IMR-90 (cell line): ENCODE measurements around the gene SNX2. TPM values are rescaled to one million over a fixed set of nuclear protein-coding genes. Genes with fewer than 3 reads are reported as not detected.

Experiments used
- ATAC-seq: fragments of 200-7000 bp; cut with Tn5 transposase; 2 replicates; pipeline ENCODE4 v1.9.1; 2020; ENCODE audit warnings: low read depth, mild to moderate bottlenecking, moderate library complexity
- BruUV-seq: library from RNA; stranded (reverse); fragments of 400-500 nt; replicated peaks from 2 replicates; lab custom pipeline; 2021; lab: Mats Ljungman, UMichigan
- CTCF ChIA-PET: fragments of 300-600 bp; formaldehyde crosslinking; extraction: SDS; loops from one replicate; lab custom pipeline; 2021; ENCODE audit warnings: antibody characterized with exemption; lab: Yijun Ruan, JAX
- POLR2A ChIA-PET: fragments of 300-600 bp; sonication (Branson Sonifier 250); formaldehyde crosslinking; loops from one replicate; lab custom pipeline; 2022; ENCODE audit warnings: antibody characterized with exemption; ENCODE audit not compliant: unreplicated experiment; lab: Charles Lee
- DNase-seq: peaks from one replicate; pipeline ENCODE4 v3.0.0; 2013
- H2AFZ ChIP-seq: replicated peaks from 2 replicates; pipeline ENCODE3; 2013; ENCODE audit warnings: low read length, mild to moderate bottlenecking; ENCODE audit not compliant: poor library complexity
- H2AK5ac ChIP-seq: 2 replicates; pipeline ENCODE4 v1.6.1; 2013; ENCODE audit warnings: low read depth, low read length, inconsistent platforms
- H2AK9ac ChIP-seq: replicated peaks from 2 replicates; pipeline ENCODE3; 2013; ENCODE audit warnings: mild to moderate bottlenecking, low read depth, low read length, moderate library complexity; ENCODE audit not compliant: poor library complexity
- H2BK120ac ChIP-seq: 2 replicates; pipeline ENCODE4 v1.6.1; 2013; ENCODE audit warnings: low read depth, low read length, inconsistent platforms
- H2BK15ac ChIP-seq: 3 replicates; pipeline ENCODE4 v1.6.1; 2013; ENCODE audit warnings: low read depth, low read length, inconsistent platforms
- H2BK20ac ChIP-seq: 2 replicates; pipeline ENCODE4 v1.6.1; 2013; ENCODE audit warnings: low read depth, mild to moderate bottlenecking, inconsistent platforms, low read length, moderate library complexity
- H2BK5ac ChIP-seq: 2 replicates; pipeline ENCODE4 v1.6.1; 2013; ENCODE audit warnings: mild to moderate bottlenecking, low read depth, low read length, inconsistent platforms; ENCODE audit not compliant: poor library complexity, severe bottlenecking
- H3K14ac ChIP-seq: replicated peaks from 2 replicates; pipeline ENCODE4 v1.6.1; 2013; ENCODE audit warnings: low read depth, low read length, inconsistent platforms
- H3K18ac ChIP-seq: 2 replicates; pipeline ENCODE4 v1.6.1; 2013; ENCODE audit warnings: low read depth, low read length, control low read depth
- H3K23ac ChIP-seq: 2 replicates; pipeline ENCODE4 v1.6.1; 2013; ENCODE audit warnings: low read depth, low read length, inconsistent platforms
- H3K27ac ChIP-seq: 2 replicates; pipeline ENCODE4 v1.5.1; 2013; ENCODE audit warnings: mild to moderate bottlenecking, control low read depth, low read length; ENCODE audit not compliant: insufficient read depth
- H3K27me3 ChIP-seq: 2 replicates; pipeline ENCODE4 v1.6.1; 2013; ENCODE audit warnings: low read length; ENCODE audit not compliant: control insufficient read depth, insufficient read depth
- H3K36me3 ChIP-seq: 2 replicates; pipeline ENCODE4 v1.6.1; 2013; ENCODE audit warnings: low read length, mixed read lengths; ENCODE audit not compliant: control insufficient read depth, insufficient read depth
- H3K4ac ChIP-seq: 2 replicates; pipeline ENCODE4 v1.6.1; 2013; ENCODE audit warnings: low read depth, low read length, inconsistent platforms
- H3K4me1 ChIP-seq: 2 replicates; pipeline ENCODE4 v1.6.1; 2013; ENCODE audit warnings: low read length, mixed read lengths; ENCODE audit not compliant: control insufficient read depth, insufficient read depth
- H3K4me2 ChIP-seq: 2 replicates; pipeline ENCODE4 v1.6.1; 2013; ENCODE audit warnings: low read depth, mild to moderate bottlenecking, control low read depth, low read length, moderate library complexity
- H3K4me3 ChIP-seq: 2 replicates; pipeline ENCODE4 v1.5.1; 2013; ENCODE audit warnings: low read depth, mild to moderate bottlenecking, control low read depth, low read length, moderate library complexity; ENCODE audit not compliant: insufficient read depth
- H3K56ac ChIP-seq: 2 replicates; pipeline ENCODE4 v1.6.1; 2013; ENCODE audit warnings: low read length, inconsistent platforms; ENCODE audit not compliant: insufficient read depth; ENCODE audit errors: extremely low read depth
- H3K79me1 ChIP-seq, 2 experiments: 2 replicates each; pipeline ENCODE4 v1.6.1; 2013; ENCODE audit warnings: low read length in 2 of 2, inconsistent platforms in 1 of 2, low read depth in 1 of 2
- H3K9ac ChIP-seq: 2 replicates; pipeline ENCODE4 v1.6.1; 2013; ENCODE audit warnings: low read depth, low read length, control low read depth
- H3K9me1 ChIP-seq: 2 replicates; pipeline ENCODE4 v1.6.1; 2013; ENCODE audit warnings: low read length, inconsistent platforms; ENCODE audit not compliant: insufficient read depth
- H3K9me3 ChIP-seq: 2 replicates; pipeline ENCODE4 v1.6.1; 2013; ENCODE audit warnings: low read length; ENCODE audit not compliant: control insufficient read depth, insufficient read depth
- H4K20me1 ChIP-seq: 2 replicates; pipeline ENCODE4 v1.6.1; 2013; ENCODE audit warnings: low read length, inconsistent platforms; ENCODE audit not compliant: insufficient read depth
- H4K5ac ChIP-seq: 2 replicates; pipeline ENCODE4 v1.6.1; 2013; ENCODE audit warnings: mild to moderate bottlenecking, low read depth, low read length, control low read depth
- H4K8ac ChIP-seq, 2 experiments: 2 replicates each; pipeline ENCODE4 v1.6.1; 2013; ENCODE audit warnings: low read depth in 2 of 2, low read length in 2 of 2, control low read depth in 1 of 2, inconsistent platforms in 1 of 2
- H4K91ac ChIP-seq: 2 replicates; pipeline ENCODE4 v1.6.1; 2013; ENCODE audit warnings: low read depth, low read length, inconsistent platforms; ENCODE audit not compliant: insufficient read depth
- BHLHE40 ChIP-seq: fragments of 150-350 bp; IDR thresholded peaks from 2 replicates; pipeline ENCODE4 v1.6.1; 2016; ENCODE audit warnings: mild to moderate bottlenecking, low read depth, low read length
- CEBPB ChIP-seq: IDR thresholded peaks from 2 replicates; pipeline ENCODE4 v1.6.1; 2012; ENCODE audit warnings: low read depth, low read length, improper control_type of control experiment
- CHD1 ChIP-seq: IDR thresholded peaks from 2 replicates; pipeline ENCODE4 v1.6.1; 2012; ENCODE audit warnings: low read depth, low read length, improper control_type of control experiment
- CTCF ChIP-seq: conservative IDR thresholded peaks from 2 replicates; pipeline ENCODE4 v1.5.1; 2012; ENCODE audit warnings: mild to moderate bottlenecking, low read depth, low read length, improper control_type of control experiment
- ELK1 ChIP-seq: fragments of 150-350 bp; IDR thresholded peaks from 2 replicates; pipeline ENCODE4 v1.6.1; 2016; ENCODE audit warnings: low read depth, mild to moderate bottlenecking, low read length, moderate library complexity, borderline replicate concordance
- FOS ChIP-seq: fragments of 150-350 bp; IDR thresholded peaks from 2 replicates; pipeline ENCODE4 v1.6.1; 2016; ENCODE audit warnings: low read depth, low read length
- MAFK ChIP-seq: IDR thresholded peaks from 2 replicates; pipeline ENCODE4 v1.6.1; 2012; ENCODE audit warnings: low read depth, low read length, improper control_type of control experiment
- MAZ ChIP-seq: IDR thresholded peaks from 2 replicates; pipeline ENCODE4 v1.6.1; 2012; ENCODE audit warnings: low read depth, mild to moderate bottlenecking, low read length, improper control_type of control experiment, moderate library complexity, borderline replicate concordance
- MXI1 ChIP-seq: IDR thresholded peaks from 2 replicates; pipeline ENCODE4 v1.6.1; 2012; ENCODE audit warnings: low read depth, mild to moderate bottlenecking, low read length, moderate library complexity, borderline replicate concordance
- NFE2L2 ChIP-seq: fragments of 150-350 bp; IDR thresholded peaks from 2 replicates; pipeline ENCODE4 v1.6.1; 2016; ENCODE audit warnings: low read depth, mild to moderate bottlenecking, low read length
- POLR2A ChIP-seq: IDR thresholded peaks from 2 replicates; pipeline ENCODE4 v1.6.1; 2012; ENCODE audit warnings: mild to moderate bottlenecking, low read depth, low read length
- RAD21 ChIP-seq: IDR thresholded peaks from 2 replicates; pipeline ENCODE4 v1.6.1; 2012; ENCODE audit warnings: low read length, improper control_type of control experiment
- RCOR1 ChIP-seq: IDR thresholded peaks from 2 replicates; pipeline ENCODE4 v1.6.1; 2012; ENCODE audit warnings: mild to moderate bottlenecking, low read length, improper control_type of control experiment; ENCODE audit not compliant: insufficient replicate concordance
- RFX5 ChIP-seq: IDR thresholded peaks from 2 replicates; pipeline ENCODE4 v1.8.0; 2012; ENCODE audit warnings: low read depth, mild to moderate bottlenecking, low read length, moderate library complexity
- SMC3 ChIP-seq: fragments of 150-350 bp; IDR thresholded peaks from 2 replicates; pipeline ENCODE4 v1.6.1; 2016; ENCODE audit warnings: low read depth, mild to moderate bottlenecking, antibody characterized with exemption, low read length, moderate library complexity
- USF2 ChIP-seq: fragments of 150-350 bp; IDR thresholded peaks from 2 replicates; pipeline ENCODE4 v1.6.1; 2017; ENCODE audit warnings: mild to moderate bottlenecking, antibody characterized with exemption, low read length, low read depth
- WGBS, 2 experiments: methylation state at CpG; one replicate each; pipeline versions ENCODE4 v1.1.5 to v1.1.7; 2013; ENCODE audit warnings: missing lambda C conversion rate in 2 of 2; ENCODE audit not compliant: insufficient read length in 1 of 2; ENCODE audit errors: extremely low coverage in 2 of 2; 5-methylcytosine and 5-hydroxymethylcytosine counted together
- dilution Hi-C: fragments of 300-500 bp; cut with HindIII; formaldehyde crosslinking; loops from one replicate; pipeline ENCODE4 v1.14.3; 2018; ENCODE audit warnings: low sequenced_read_pairs; ENCODE audit not compliant: unreplicated experiment
- in situ Hi-C: fragments of 300-500 bp; cut with MboI; formaldehyde crosslinking; loops from 3 replicates; pipeline ENCODE4 v1.14.3; 2019; ENCODE audit warnings: low sequenced_read_pairs, inconsistent platforms, mixed read lengths
- intact Hi-C: fragments of 100-400 bp; cut with micrococcal nuclease; formaldehyde crosslinking; loops from 2 replicates; pipeline ENCODE4 v1.10.0; 2022
- polyA plus RNA-seq, 3 experiments: library from polyadenylated mRNA; depleted of rRNA; stranded (reverse); fragments of >200 nt; gene quantifications; 2 replicates each; pipeline ENCODE4 v1.2.3, GENCODE V29; 2012; ENCODE audit warnings: low replicate concordance in 1 of 3
- total RNA-seq: library from RNA; depleted of rRNA; stranded (reverse); fragments of >200 nt; gene quantifications from 2 replicates; pipeline ENCODE4 v1.2.3, GENCODE V29; 2012

Gene SNX2
- total and polyA plus RNA-seq, 2 of the 4 experiments (the other 2 are of a cell fraction): 26.3 to 52.9 TPM

- dilution Hi-C loops: no loop called here
- no peak for ATAC-seq
- Histone ChIP-seq H3K79me1 (peaks cover 7 to 28% of the 10 kb centered on the region in 2 experiments), H3K9ac (no peak overlapping the region), H3K14ac (no peak overlapping the region), H4K8ac (no peak overlapping the region), H3K4me3 (no peak overlapping the region), H2BK20ac (no peak overlapping the region), H4K91ac (no peak overlapping the region), H3K23ac (no peak overlapping the region), H4K5ac (no peak overlapping the region), H3K27me3 (no peaks in the 10 kb centered on the region), H2AK9ac (no peak overlapping the region), H3K4me1 (no peaks in the 10 kb centered on the region), H2BK120ac (no peak overlapping the region), H2BK15ac (no peak overlapping the region), H3K18ac (no peak overlapping the region), H3K36me3 (no peaks in the 10 kb centered on the region), H4K20me1 (peaks cover 3% of the 10 kb centered on the region; the same call in 1 of the 2 replicates), H3K9me1 (no peaks in the 10 kb centered on the region), H2AFZ (no peak overlapping the region), H3K9me3 (peaks cover 2% of the 10 kb centered on the region; the same call in 1 of the 2 replicates), H2BK5ac (no peak overlapping the region), H3K4ac (no peak overlapping the region), H2AK5ac (no peak overlapping the region), H3K27ac (no peak overlapping the region), H3K56ac (no peak overlapping the region), H3K4me2 (no peak overlapping the region)
- in situ Hi-C loops: no loop called here
- BruUV-seq: no TSS peak
- DNase-seq: no peak
- CTCF ChIA-PET: no interaction called here
- no peak for TF ChIP-seq ELK1
- no peak for TF ChIP-seq CEBPB
- TF ChIP-seq RCOR1: no peak
- TF ChIP-seq MAFK: no peak
- no peak for TF ChIP-seq CHD1
- no peak for TF ChIP-seq CTCF
- TF ChIP-seq SMC3: no peak
- no peak for TF ChIP-seq MXI1
- TF ChIP-seq POLR2A: no peak
- no peak for TF ChIP-seq RFX5
- no peak for TF ChIP-seq MAZ
- TF ChIP-seq NFE2L2: no peak
- TF ChIP-seq USF2: no peak
- no peak for TF ChIP-seq BHLHE40
- no peak for TF ChIP-seq RAD21
- no peak for TF ChIP-seq FOS
- intact Hi-C loops: no loop called here
- POLR2A ChIA-PET: no interaction called here
- no CpG with 5 or more reads among the region's 4 CpGs for WGBS, 2 experiments
Measured at GRCh38 chr5:122780296-122780695, 5.4 kb downstream of the SNX2 start.
